Activated CD8-positive, alpha-beta memory T cell treated with anti-CD3 and anti-CD28 coated beads for 48 hours (primary cell): ENCODE results near the gene FOXK1.

ENCODE experiments used
- DNase-seq, 3 experiments: peaks; one replicate each; pipeline ENCODE4 v3.0.0-alpha.2; 2020; ENCODE audit warnings: low read depth in 2 of 3, low spot score in 2 of 3

The FOXK1 gene

DNA sequence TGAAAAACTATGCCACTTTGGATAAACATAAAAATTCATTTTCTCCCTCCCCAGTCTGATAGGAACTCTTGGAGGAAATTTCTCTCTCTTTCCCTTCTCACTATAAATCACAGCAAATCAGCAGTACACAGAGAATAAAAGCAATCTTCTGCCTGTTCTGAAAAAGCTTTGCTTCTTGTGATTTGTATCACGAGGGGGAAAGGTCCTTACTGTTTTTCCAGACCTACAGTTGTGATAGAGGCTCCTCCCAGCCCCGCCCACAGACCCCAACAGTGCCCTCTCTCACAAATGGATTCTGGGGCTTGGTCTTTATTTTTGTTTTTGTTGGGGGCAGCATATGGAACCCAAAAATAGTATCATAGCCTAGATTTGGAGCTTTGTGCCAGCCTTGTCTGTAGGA, 12.2 kb downstream of the FOXK1 start:
- no peak for DNase-seq

- DNase-seq = no peak
Measured at GRCh38 chr7:4698707-4699275, 16.7 kb downstream of the FOXK1 start.

DNA sequence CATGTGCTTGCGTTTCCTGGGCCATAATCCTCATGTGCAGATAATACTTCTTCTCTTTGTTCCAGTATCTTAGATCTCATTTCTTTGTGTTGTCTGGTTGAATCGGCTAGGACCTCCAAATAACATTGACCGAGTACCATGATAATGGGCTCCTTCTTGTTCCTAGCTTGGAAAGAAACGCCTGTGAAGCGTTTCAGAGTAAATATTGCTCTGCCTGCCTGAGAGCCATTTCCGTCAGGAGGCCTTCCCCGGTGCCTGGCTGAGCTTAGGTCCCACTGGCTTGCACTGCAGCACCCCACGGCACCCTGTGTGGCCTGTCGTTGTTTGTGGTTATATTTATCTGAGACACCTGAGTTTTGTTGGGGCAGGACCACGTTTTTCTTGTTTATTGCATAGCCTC, 17.7 kb downstream of the FOXK1 start:
- DNase-seq = no peak

DNA sequence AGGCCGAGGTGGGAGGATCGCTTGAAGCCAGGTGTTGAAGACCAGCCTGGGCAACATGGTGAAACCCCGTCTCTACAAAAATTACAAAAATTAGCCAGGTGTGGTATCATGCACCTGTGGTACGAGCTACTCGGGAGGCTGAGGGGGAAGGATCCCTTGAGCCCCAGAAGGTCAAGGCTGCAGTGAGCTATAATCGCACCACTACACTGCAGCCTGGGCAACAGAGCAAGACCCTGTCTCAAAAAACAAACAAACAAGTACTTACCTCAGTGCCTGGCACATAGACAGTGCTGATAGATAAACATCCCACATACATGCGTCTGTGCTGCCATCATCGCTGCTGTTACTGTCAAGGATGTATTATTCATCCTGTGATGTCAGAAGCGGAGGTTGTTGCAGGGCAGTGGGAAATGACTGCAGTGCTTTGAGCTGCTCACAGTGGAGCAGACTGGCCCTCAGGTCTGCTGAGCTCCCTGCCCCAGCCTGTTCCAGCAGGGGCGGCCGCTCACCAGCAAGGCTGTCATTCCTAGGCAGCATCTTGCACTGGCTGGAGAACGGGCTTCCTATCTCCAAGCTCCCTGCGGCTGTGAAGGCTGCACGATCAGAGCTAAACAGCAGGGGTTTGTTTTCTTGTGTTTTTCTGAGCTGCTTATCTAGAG, 18.6 kb downstream of the FOXK1 start:
- DNase-seq = no peak

DNA sequence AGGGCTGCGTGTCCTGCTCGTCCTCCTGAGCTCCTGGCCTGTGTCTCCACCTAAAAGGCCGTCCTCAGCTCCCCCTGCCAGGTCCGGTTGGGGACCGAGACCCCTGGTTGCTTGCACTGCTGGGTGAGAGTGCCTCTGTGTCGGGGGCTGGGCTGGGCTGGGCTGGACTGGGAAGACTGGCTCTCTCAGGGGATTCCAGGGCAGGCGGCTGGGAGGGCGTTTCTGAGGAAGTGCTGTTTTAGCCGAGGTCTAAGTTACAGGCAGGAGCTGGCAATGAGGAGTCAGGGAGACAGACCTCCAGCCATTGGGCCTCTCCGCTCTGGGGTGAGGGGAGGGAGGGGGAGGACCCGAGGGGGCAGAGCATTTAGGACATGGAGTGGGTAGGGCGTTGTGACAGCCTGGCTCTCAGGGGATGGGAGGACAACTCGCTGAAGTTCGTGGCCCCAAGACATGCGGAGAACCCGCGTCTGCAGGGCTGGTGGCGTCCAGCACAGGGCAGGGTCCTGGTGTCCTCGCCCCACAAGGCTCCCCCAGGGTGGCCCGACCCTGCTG, 20.9 kb downstream of the FOXK1 start:
- DNase-seq = no peak

DNA sequence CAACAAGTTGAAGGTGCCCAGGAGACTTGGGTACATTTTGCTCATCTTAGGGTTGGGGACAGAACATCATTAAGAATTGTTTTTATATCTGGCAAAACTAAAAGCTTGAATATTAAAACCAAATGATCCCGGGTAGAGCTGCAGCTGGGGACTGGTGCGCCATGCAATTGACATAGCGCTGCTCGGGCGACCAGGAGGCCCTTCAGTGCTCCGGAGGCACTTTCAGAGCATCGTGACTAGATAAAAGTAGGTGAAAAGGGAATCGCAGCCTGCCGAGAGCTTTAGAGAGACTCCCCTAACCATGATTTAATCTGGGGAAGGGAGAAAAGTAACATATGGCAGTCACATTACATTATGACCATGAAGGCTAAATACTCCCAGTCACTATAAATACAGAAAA, 21.4 kb downstream of the FOXK1 start:
- DNase-seq = no peak

DNA sequence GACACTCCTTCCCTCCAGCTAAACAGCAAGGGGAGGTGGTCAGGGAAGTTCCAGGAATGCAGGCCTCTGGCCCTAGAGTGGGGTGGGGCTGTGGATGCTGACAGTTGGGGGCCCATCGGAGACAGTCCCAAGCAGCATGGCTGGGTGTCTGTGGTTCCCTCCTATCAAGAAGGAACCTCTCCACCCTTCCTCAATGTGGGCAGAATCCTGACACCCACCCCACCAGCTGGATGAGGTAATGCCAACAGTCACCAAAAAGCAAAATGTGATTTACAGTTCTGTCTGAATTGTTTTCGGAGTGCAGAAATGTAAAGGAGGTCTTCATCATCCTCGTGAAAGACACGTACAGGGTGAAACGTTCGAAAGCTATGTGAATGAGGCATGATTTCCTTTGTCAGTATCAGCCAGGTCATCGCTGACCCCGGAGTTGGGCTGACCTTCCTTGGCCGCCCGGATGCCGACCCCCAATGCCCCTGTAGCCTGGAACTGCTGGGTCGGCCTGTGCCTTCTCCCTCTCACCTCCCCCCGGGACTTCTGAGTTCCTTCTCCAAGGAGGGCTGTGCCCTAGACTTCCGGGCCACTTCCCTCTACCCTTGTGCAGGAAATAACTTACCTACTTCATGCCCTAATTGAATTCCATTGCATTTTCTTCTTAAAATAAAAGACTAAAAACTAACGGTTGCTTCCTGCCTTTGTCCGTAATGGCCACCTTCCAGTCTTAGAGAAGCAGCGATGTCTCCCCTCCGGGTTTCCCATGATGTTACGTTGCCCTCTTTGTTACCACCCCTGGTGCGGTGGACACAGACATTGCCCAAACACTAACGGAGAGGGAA, 24.5 kb downstream of the FOXK1 start:
- no peak for DNase-seq

DNA sequence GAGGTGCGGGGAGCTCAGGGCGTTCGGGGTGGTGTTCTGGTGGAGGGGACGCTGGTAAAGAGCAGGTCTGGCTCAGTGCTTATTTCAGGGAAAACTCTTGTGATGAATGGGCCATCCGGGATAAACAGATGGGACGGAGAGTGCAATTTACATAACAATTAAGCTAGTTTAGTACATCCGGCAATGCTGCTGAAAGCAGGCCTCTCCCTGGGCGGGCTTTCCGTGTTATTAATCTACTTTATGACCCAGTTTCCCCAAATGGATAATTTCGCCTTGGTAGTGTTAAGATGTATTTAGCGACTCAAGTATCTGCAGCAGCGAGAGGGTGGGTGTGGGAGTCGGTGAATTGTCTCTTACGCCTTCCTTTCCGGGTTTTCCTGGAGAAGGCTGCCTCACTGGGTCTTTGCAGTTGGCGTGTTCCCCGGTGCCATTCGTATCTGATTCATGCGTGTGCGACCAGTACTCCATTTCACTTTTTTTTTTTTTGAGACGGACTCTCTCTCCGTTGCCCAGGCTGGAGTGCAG, 25.2 kb downstream of the FOXK1 start:
- no peak for DNase-seq

- DNase-seq = no peak
Measured at GRCh38 chr7:4707980-4708411, 25.9 kb downstream of the FOXK1 start.

DNA sequence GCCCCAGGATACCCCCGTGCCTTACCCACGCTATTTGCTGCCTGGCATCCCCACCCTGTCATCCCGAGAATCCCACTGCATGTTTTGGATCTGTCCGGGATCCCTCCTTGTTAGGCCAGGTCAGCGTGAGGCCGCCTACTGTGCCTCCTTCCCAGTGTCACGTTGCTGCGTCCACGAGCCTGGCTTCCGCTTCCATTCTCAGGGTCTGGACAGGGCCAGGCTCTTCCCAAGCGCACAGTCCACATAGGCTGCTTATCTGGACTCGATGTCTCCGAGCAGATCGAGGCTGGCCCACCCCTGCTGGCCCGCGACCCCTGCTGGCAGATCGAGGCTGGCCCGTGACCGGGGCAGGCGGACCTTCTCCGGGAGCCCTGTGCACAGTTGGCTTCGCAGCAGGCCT, 27.1 kb downstream of the FOXK1 start:
- DNase-seq = no peak

DNA sequence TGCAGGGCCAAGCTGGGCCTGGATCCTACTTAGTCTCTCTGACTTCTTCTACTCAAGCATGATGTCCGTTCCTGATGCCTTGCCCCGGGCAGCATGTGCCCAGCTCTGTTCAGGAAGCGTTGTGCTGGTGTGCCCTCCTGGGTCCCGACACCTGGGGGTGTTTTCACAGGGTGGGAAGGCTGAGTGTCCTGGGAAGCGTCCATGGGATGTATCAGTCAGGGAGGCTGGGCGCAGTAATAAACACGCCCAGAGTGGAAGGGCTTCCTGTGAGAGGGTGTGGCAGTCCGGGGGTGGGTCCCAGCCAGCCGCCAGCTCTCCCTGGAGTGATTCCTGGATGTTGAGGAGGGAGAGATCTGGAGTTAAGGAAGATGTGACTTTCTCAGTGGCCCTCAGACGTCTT, 29.0 kb downstream of the FOXK1 start:
- DNase-seq = no peak

DNA sequence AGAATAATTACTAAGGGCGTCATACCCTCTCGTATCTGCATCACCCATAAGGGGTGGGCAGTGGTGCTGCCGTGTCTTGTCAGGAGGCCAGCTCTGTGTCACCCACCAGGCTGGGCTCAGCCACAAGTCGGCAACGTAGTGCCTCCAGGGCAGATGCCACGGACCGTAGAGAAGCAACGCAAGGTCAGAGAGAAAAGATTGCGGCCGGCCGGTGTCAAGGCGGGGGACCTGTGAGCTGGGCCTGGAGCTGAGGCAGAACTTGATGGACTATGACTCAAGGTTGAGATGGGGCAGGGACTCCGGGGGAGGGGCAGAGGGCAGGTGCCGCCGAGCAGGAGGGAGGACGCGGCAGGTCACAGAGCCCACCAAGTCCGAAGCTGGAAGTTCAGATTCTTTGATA, 29.5 kb downstream of the FOXK1 start:
- no peak for DNase-seq

- no peak for DNase-seq
Measured at GRCh38 chr7:4712281-4713182, 30.4 kb downstream of the FOXK1 start.

DNA sequence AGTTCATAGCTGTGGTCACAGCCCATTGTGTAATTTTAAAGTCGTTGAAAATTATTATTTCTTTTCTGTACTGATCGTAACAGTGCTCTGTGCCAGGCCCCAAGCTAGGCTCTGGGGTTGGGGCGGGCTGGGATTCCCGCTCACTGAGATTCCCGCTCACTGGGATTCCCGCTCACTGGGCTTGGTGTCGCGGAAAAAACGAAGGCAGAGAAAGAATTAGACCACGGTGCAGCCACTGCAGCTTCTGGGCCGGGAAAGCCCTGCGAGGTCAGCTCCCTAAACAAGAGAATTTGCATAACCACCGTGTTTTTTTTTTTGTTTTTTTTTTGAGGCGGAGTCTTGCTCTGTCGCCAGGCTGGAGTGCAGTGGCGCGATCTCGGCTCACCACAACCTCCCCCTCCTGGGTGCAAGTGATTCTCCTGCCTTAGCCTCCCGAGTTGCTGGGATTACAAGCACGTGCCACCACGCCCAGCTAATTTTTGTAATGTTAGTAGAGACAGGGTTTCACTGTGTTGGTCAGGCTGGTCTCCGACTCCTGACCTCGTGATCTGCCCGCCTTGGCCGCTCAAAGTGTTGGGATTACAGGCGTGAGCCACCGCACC, 31.2 kb downstream of the FOXK1 start:
- DNase-seq = no peak

- DNase-seq = no peak
Measured at GRCh38 chr7:4714161-4714700, 32.1 kb downstream of the FOXK1 start.

DNA sequence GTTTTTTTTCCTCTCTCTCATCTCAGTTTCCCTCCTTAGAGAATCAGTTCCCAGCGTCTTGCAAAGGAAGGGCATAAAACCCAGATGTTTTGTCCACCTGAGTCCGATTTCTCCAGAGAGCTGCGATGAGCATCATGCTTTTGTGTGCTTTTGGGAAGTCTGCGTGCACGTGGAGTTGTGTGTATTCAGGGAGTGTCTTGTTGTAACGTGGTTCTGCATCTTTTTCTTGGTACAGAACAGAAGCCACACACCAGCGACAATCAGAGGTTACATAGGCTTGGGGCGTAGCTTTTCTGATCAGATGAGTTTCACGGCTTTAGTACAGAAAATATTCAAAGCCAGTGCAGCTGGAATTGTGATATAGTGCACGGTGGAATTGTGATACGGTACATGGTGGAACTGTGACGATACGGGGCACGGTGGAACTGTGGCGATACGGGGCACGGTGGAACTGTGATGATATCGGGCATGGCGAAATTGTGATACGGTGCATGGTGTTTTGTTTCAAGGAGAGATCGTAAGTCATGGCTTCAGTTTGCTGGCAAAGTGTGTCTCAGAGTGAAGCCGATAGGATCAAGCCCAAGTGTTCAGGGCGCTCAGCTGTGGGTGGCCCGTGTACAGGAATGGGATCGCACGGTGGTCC, 32.8 kb downstream of the FOXK1 start:
- DNase-seq = no peak

DNA sequence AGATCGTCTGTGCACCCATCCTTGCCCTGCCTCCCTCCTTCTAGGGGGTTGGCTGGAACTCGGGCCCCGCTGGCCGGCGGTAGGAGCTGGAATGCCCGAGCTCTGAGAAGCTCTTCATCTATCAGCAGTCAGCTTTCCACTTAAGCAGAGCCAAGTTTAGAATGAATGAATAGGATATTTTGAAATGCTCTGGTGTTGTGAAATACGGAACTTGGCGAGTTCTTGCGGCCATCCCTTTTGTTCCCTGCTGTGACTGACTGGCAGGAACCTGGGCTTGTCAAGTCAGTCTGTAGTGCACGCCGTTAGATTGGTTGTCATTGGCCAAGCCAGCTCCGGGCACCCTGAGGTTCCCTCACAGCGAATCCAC, 33.3 kb downstream of the FOXK1 start:
- no peak for DNase-seq

DNA sequence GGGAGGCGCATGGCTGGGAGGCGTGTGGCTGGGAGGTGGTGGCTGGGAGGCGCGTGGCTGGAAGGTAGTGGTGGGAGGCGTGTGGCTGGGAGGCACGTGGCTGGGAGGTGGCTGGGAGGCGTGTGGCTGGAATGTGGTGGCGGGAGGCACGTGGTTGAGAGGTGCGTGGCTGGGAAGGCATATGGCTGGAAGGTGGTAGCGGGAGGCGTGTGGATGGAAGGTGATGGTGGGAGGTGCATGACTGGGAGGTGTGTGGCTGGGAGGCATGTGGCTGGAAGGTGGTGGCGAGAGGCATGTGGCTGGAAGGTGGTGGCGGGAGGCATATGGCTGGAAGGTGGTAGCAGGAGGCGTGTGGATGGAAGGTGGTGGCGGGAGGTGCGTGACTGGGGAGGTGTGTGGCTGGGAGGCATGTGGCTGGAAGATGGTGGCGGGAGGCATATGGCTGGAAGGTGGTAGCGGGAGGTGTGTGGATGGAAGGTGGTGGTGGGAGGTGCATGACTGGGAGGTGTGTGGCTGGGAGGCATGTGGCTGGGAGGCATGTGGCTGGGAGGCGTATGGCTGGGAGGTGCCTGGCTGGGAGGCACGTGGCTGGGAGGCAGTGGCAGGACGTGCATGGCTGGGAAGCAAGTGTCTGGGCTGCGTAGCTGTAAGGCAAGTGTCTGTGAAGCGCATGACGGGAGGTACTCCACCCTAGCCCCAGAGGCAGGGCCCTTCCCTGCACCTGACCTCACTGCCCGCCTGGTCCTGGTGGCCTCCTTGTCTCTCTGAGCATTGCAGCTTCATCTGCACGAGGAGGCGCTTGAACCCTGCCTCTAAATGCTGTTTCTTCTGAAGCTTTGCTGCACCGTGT, 35.1 kb downstream of the FOXK1 start:
- no peak for DNase-seq

DNA sequence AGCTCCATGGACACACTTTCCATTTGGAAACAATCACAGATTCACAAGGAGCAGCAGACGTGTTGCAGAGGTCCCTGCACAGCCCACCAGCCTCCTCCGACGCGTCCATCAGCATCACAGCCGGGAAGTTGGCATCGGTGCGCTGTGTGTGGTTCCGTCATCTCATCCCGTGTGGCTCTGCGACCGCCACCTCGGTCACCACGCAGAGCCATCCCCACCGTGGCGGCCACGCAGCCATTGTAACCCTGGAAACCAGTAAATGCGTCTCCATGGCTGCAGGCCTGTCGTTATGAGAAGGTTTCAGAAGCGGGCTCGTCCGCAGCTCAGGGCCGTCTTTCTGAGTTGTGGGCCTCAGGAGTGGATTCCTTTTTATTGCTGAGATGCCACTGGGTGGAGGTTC, 36.0 kb downstream of the FOXK1 start:
- no peak for DNase-seq
